IgD-negative memory B cell (primary cell): ENCODE measurements around the gene ABCG8. TPM values are rescaled to one million over a fixed set of nuclear protein-coding genes. Genes with fewer than 3 reads are reported as not detected.
"Not testable (repeated sequence)": the region's sequence is repeated elsewhere in the genome, so short reads cannot be mapped to it uniquely, and the experiment has no call there.

Experiments
- H3K27ac Mint-ChIP-seq, 3 donors: one replicate each; pipeline ENCODE4 v1.8.0; 2020 to 2022; ENCODE audit warnings: mild to moderate bottlenecking in 3 of 3, mixed read lengths in 3 of 3, moderate library complexity in 1 of 3
- H3K27me3 Mint-ChIP-seq: one replicate; pipeline ENCODE4 v1.8.0; 2021; ENCODE audit warnings: mixed read lengths
- H3K36me3 Mint-ChIP-seq: one replicate; pipeline ENCODE4 v1.8.0; 2020; ENCODE audit warnings: mild to moderate bottlenecking, mixed read lengths
- H3K4me1 Mint-ChIP-seq, 3 donors: one replicate each; pipeline ENCODE4 v1.8.0; 2020 to 2022; ENCODE audit warnings: mixed read lengths in 3 of 3, mild to moderate bottlenecking in 1 of 3
- H3K4me3 Mint-ChIP-seq, 4 donors: one replicate each; pipeline ENCODE4 v1.8.0; 2020 to 2022; ENCODE audit warnings: mild to moderate bottlenecking in 4 of 4, mixed read lengths in 4 of 4, moderate library complexity in 3 of 4
- H3K9me3 Mint-ChIP-seq, 3 donors: one replicate each; pipeline ENCODE4 v1.8.0; 2020 to 2021; ENCODE audit warnings: mixed read lengths in 3 of 3, mild to moderate bottlenecking in 1 of 3
- polyA plus RNA-seq: library from polyadenylated mRNA; unstranded; fragments of 300-500 nt; fragmentation: Illumina TruSeq; gene quantifications from one replicate; pipeline ENCODE4 v1.2.3, GENCODE V29; 2021

The ABCG8 gene
- polyA plus RNA-seq, 1 donor from 2014 or later: not detected

GRCh38 chr2:43905871-43906270 lies 67.1 kb downstream of the ABCG8 start:
- H3K4me1 Mint-ChIP-seq: peaks cover 0 to 3% (median 2%) of the 10 kb centered on the region in 3 donors
- H3K27ac Mint-ChIP-seq: no peak overlapping the region
- H3K9me3 Mint-ChIP-seq: no peaks in the 10 kb centered on the region
- no peak overlapping the region for H3K4me3 Mint-ChIP-seq
- H3K27me3 Mint-ChIP-seq: no peaks in the 10 kb centered on the region
- peaks cover 1% of the 10 kb centered on the region for H3K36me3 Mint-ChIP-seq

GRCh38 chr2:43906448-43907109 lies 67.8 kb downstream of the ABCG8 start:
- Mint-ChIP-seq H3K36me3 (peaks cover 1% of the 10 kb centered on the region), H3K4me1 (peaks cover 0 to 3% (median 2%) of the 10 kb centered on the region in 3 donors), H3K27ac (no peak overlapping the region), H3K4me3 (no peak overlapping the region), H3K9me3 (no peaks in the 10 kb centered on the region), H3K27me3 (no peaks in the 10 kb centered on the region)

- not testable (repeated sequence) for H3K27ac Mint-ChIP-seq, H3K9me3 Mint-ChIP-seq, H3K36me3 Mint-ChIP-seq, H3K4me3 Mint-ChIP-seq, H3K27me3 Mint-ChIP-seq, H3K4me1 Mint-ChIP-seq
These were observed 72.5 kb downstream of the ABCG8 start for GRCh38 chr2:43911136-43911790.

- Mint-ChIP-seq H3K27ac (no peak overlapping the region), H3K4me1 (peaks cover 0 to 8% (median 6%) of the 10 kb centered on the region in 3 donors), H3K4me3 (no peak overlapping the region), H3K9me3 (no peaks in the 10 kb centered on the region), H3K27me3 (no peaks in the 10 kb centered on the region), H3K36me3 (peaks cover 8% of the 10 kb centered on the region)
These were observed 85.7 kb downstream of the ABCG8 start for GRCh38 chr2:43924463-43924862.

GRCh38 chr2:43925431-43925830 lies 86.7 kb downstream of the ABCG8 start:
- peaks cover 8% of the 10 kb centered on the region for H3K36me3 Mint-ChIP-seq
- H3K4me1 Mint-ChIP-seq: peaks cover 0 to 8% (median 8%) of the 10 kb centered on the region in 3 donors
- H3K27ac Mint-ChIP-seq: no peak overlapping the region
- H3K27me3 Mint-ChIP-seq: no peaks in the 10 kb centered on the region
- H3K4me3 Mint-ChIP-seq: no peak overlapping the region
- H3K9me3 Mint-ChIP-seq: no peaks in the 10 kb centered on the region

GRCh38 chr2:43927442-43927841 lies 88.7 kb downstream of the ABCG8 start:
- Mint-ChIP-seq H3K36me3 (peaks cover 8% of the 10 kb centered on the region), H3K27ac (peak overlapping the region in 1 of 3 donors; percentile 63), H3K27me3 (no peaks in the 10 kb centered on the region), H3K9me3 (no peaks in the 10 kb centered on the region), H3K4me3 (peak overlapping the region in 3 of 4 donors; percentile 37 to 62 (median 39)), H3K4me1 (peaks cover 0 to 8% (median 8%) of the 10 kb centered on the region in 3 donors)

GRCh38 chr2:43931293-43931692 lies 92.5 kb downstream of the ABCG8 start:
- Mint-ChIP-seq H3K27ac (no peak overlapping the region), H3K9me3 (no peaks in the 10 kb centered on the region), H3K4me1 (peaks cover 0 to 8% (median 8%) of the 10 kb centered on the region in 3 donors), H3K36me3 (peaks cover 4% of the 10 kb centered on the region), H3K4me3 (no peak overlapping the region), H3K27me3 (no peaks in the 10 kb centered on the region)

Other genes starting within 250 kb of the ABCG8 start
- 13.7 TPM for gene THADA, start 242.9 kb upstream of the ABCG8 start, polyA plus RNA-seq
- gene PLEKHH2, start 201.7 kb upstream of the ABCG8 start, polyA plus RNA-seq: 0.46 TPM
- not detected for gene C1GALT1C1L, start 162.5 kb upstream of the ABCG8 start, polyA plus RNA-seq
- gene DYNC2LI1, start 64.9 kb upstream of the ABCG8 start, polyA plus RNA-seq: 5.6 TPM
- not detected for gene ABCG5, start 132 bp upstream of the ABCG8 start, polyA plus RNA-seq
- gene LRPPRC, start 157.0 kb downstream of the ABCG8 start, polyA plus RNA-seq: 36.5 TPM